WTC11 (cell line): ENCODE measurements around the gene ZNF76. TPM values are rescaled to one million over a fixed set of nuclear protein-coding genes. Genes with fewer than 3 reads are reported as not detected.

Experiments used
- ATAC-seq: fragments of 200-7000 bp; cut with Tn5 transposase; 2 replicates; pipeline ENCODE4 v1.10.0; 2021; ENCODE audit warnings: mild to moderate bottlenecking, moderate library complexity
- CTCF ChIA-PET: fragments of 300-600 bp; sonication (Branson Sonifier 250); formaldehyde crosslinking; loops from one replicate; lab custom pipeline; 2021; ENCODE audit warnings: antibody characterized with exemption; lab: Charles Lee
- POLR2A ChIA-PET: fragments of 350-600 bp; sonication (Branson Sonifier 250); formaldehyde crosslinking; loops from one replicate; lab custom pipeline; 2021; ENCODE audit warnings: antibody characterized with exemption; lab: Charles Lee
- DNase-seq: peaks from one replicate; pipeline ENCODE4 v3.0.0; 2021; ENCODE audit warnings: low spot score
- H3K27ac Mint-ChIP-seq: 2 replicates; pipeline ENCODE4 v1.8.0; 2021; ENCODE audit warnings: mixed read lengths
- H3K27me3 Mint-ChIP-seq: 2 replicates; pipeline ENCODE4 v1.8.0; 2021; ENCODE audit warnings: low read depth, mild to moderate bottlenecking, moderate library complexity, mixed read lengths
- H3K36me3 Mint-ChIP-seq: 2 replicates; pipeline ENCODE4 v1.8.0; 2021; ENCODE audit warnings: mixed read lengths
- H3K4me1 Mint-ChIP-seq: 2 replicates; pipeline ENCODE4 v1.8.0; 2022; ENCODE audit warnings: mixed read lengths
- H3K4me3 Mint-ChIP-seq: 2 replicates; pipeline ENCODE4 v1.8.0; 2021; ENCODE audit warnings: mild to moderate bottlenecking, moderate library complexity, mixed read lengths
- H3K9me3 Mint-ChIP-seq: 2 replicates; pipeline ENCODE4 v1.8.0; 2021; ENCODE audit warnings: mixed read lengths
- CBFB ChIP-seq: sonication (generic); formaldehyde crosslinking; IDR thresholded peaks from 2 replicates; pipeline ENCODE4 v1.8.1; 2022; ENCODE audit warnings: mild to moderate bottlenecking, low read depth, missing genetic modification reagents
- EMX1 ChIP-seq: fragments of 250-450 bp; sonication (Bioruptor Pico); IDR thresholded peaks from 2 replicates; pipeline ENCODE4 v1.8.0; 2021; ENCODE audit warnings: mild to moderate bottlenecking
- ETV6 ChIP-seq: sonication (generic); formaldehyde crosslinking; IDR thresholded peaks from 2 replicates; pipeline ENCODE4 v1.8.1; 2022; ENCODE audit warnings: mild to moderate bottlenecking, missing genetic modification reagents
- GTF2I ChIP-seq: fragments of 250-450 bp; sonication (Bioruptor Pico); conservative IDR thresholded peaks from 2 replicates; pipeline ENCODE4 v1.4.0; 2021; ENCODE audit warnings: mild to moderate bottlenecking
- PRRX2 ChIP-seq: fragments of 250-450 bp; sonication (Bioruptor Pico); IDR thresholded peaks from 2 replicates; pipeline ENCODE4 v1.8.0; 2021; ENCODE audit warnings: mild to moderate bottlenecking
- SMAD4 ChIP-seq: sonication (generic); formaldehyde crosslinking; IDR thresholded peaks from 2 replicates; pipeline ENCODE4 v1.8.0; 2022; ENCODE audit warnings: mild to moderate bottlenecking, missing genetic modification reagents
- TCF7 ChIP-seq: sonication (generic); formaldehyde crosslinking; IDR thresholded peaks from 2 replicates; pipeline ENCODE4 v1.8.0; 2022; ENCODE audit warnings: mild to moderate bottlenecking, low read depth, missing genetic modification reagents, moderate library complexity
- ZNF138 ChIP-seq: sonication (generic); formaldehyde crosslinking; conservative IDR thresholded peaks from 2 replicates; pipeline ENCODE4 v1.8.1; 2022; ENCODE audit warnings: mild to moderate bottlenecking, moderate library complexity, missing genetic modification reagents
- ZNF232 ChIP-seq: sonication (generic); formaldehyde crosslinking; IDR thresholded peaks from 2 replicates; pipeline ENCODE4 v1.8.0; 2022; ENCODE audit warnings: mild to moderate bottlenecking, missing genetic modification reagents
- ZNF317 ChIP-seq: sonication (generic); formaldehyde crosslinking; IDR thresholded peaks from 2 replicates; pipeline ENCODE4 v1.8.1; 2023; ENCODE audit warnings: low read depth, mild to moderate bottlenecking, moderate library complexity, missing genetic modification reagents, borderline replicate concordance
- total RNA-seq: library from RNA; stranded (reverse); gene quantifications from 3 replicates; pipeline ENCODE4 v1.2.3, GENCODE V29; 2021
- TF ChIP-seq, protein P1 (sequence below): sonication (generic); formaldehyde crosslinking; IDR thresholded peaks from 2 replicates; pipeline ENCODE4 v1.8.1; 2023; ENCODE audit warnings: mild to moderate bottlenecking, missing genetic modification reagents, moderate library complexity
- TF ChIP-seq, protein P2 (sequence below): sonication (generic); formaldehyde crosslinking; conservative IDR thresholded peaks from 2 replicates; pipeline ENCODE4 v1.8.1; 2023; ENCODE audit warnings: mild to moderate bottlenecking, low read depth, missing genetic modification reagents, moderate library complexity
- TF ChIP-seq, protein P3 (sequence below): sonication (generic); formaldehyde crosslinking; IDR thresholded peaks from 2 replicates; pipeline ENCODE4 v1.8.0; 2022; ENCODE audit warnings: mild to moderate bottlenecking, missing genetic modification reagents
- TF ChIP-seq, protein P4 (sequence below): sonication (generic); formaldehyde crosslinking; IDR thresholded peaks from 2 replicates; pipeline ENCODE4 v1.8.1; 2022; ENCODE audit warnings: low read depth, mild to moderate bottlenecking, moderate library complexity, missing genetic modification reagents, borderline replicate concordance
- TF ChIP-seq, protein P5 (sequence below): sonication (generic); formaldehyde crosslinking; IDR thresholded peaks from 2 replicates; pipeline ENCODE4 v1.8.1; 2022; ENCODE audit warnings: missing genetic modification reagents, borderline replicate concordance
- TF ChIP-seq, protein P6 (sequence below): fragments of 250-450 bp; sonication (Bioruptor Pico); IDR thresholded peaks from 2 replicates; pipeline ENCODE4 v1.9.0; 2021; ENCODE audit warnings: mild to moderate bottlenecking, borderline replicate concordance
- TF ChIP-seq, protein P7 (sequence below): sonication (generic); formaldehyde crosslinking; IDR thresholded peaks from 2 replicates; pipeline ENCODE4 v1.8.0; 2022; ENCODE audit warnings: mild to moderate bottlenecking, missing genetic modification reagents
- TF ChIP-seq, protein P8 (sequence below): sonication (generic); formaldehyde crosslinking; IDR thresholded peaks from 2 replicates; pipeline ENCODE4 v1.8.0; 2023; ENCODE audit warnings: mild to moderate bottlenecking, missing genetic modification reagents

ZNF76 gene
- total RNA-seq, 1 experiment from 2014 or later: 25.8 TPM

DNA sequence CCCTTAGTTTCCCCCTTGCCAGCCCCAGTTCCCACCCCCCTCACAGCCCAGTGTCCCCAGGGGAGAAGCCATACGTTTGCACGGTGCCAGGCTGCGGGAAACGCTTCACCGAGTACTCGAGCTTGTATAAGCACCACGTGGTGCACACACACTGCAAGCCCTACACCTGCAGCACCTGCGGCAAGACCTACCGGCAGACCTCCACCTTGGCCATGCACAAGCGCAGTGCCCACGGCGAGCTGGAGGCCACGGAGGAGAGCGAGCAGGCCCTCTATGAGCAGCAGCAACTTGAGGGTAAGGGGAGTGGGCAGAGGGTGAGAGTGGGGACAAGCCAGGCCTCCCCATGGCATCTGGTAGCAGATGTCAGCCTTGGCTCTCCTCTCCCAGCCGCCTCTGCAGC, 33.0 kb downstream of the ZNF76 start (continued):
- TF ChIP-seq, protein P1, sequence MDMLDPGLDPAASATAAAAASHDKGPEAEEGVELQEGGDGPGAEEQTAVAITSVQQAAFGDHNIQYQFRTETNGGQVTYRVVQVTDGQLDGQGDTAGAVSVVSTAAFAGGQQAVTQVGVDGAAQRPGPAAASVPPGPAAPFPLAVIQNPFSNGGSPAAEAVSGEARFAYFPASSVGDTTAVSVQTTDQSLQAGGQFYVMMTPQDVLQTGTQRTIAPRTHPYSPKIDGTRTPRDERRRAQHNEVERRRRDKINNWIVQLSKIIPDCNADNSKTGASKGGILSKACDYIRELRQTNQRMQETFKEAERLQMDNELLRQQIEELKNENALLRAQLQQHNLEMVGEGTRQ (CRISPR knock-in tag): no peak
- TF ChIP-seq, protein P2, sequence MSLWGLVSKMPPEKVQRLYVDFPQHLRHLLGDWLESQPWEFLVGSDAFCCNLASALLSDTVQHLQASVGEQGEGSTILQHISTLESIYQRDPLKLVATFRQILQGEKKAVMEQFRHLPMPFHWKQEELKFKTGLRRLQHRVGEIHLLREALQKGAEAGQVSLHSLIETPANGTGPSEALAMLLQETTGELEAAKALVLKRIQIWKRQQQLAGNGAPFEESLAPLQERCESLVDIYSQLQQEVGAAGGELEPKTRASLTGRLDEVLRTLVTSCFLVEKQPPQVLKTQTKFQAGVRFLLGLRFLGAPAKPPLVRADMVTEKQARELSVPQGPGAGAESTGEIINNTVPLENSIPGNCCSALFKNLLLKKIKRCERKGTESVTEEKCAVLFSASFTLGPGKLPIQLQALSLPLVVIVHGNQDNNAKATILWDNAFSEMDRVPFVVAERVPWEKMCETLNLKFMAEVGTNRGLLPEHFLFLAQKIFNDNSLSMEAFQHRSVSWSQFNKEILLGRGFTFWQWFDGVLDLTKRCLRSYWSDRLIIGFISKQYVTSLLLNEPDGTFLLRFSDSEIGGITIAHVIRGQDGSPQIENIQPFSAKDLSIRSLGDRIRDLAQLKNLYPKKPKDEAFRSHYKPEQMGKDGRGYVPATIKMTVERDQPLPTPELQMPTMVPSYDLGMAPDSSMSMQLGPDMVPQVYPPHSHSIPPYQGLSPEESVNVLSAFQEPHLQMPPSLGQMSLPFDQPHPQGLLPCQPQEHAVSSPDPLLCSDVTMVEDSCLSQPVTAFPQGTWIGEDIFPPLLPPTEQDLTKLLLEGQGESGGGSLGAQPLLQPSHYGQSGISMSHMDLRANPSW (CRISPR knock-in tag): no peak
- no peak for TF ChIP-seq CBFB

DNA sequence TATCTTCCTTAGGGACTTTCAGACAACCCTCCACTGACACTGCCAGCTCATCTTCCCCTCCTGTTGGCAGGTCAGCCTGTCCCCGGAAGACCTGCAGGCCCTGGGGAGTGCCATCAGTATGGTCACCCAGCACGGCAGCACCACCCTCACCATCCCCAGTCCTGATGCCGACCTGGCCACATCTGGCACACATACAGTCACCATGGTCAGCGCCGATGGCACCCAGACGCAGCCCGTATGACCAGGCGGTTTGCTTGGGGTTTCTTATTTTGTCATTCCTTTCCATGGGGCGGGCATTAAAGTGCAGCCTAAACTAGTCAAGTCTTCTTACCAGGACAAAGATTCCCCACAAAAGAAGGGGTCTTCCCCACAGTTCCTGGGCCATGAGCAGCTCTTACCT, 34.1 kb downstream of the ZNF76 start:
- Mint-ChIP-seq H3K4me1 (peaks cover 14% of the 10 kb centered on the region), H3K27ac (no peak overlapping the region), H3K9me3 (no peaks in the 10 kb centered on the region), H3K27me3 (peaks cover 4% of the 10 kb centered on the region; the same call in 1 of the 2 replicates), H3K4me3 (no peak overlapping the region)
- no peak for ATAC-seq
- TF ChIP-seq, protein P3, sequence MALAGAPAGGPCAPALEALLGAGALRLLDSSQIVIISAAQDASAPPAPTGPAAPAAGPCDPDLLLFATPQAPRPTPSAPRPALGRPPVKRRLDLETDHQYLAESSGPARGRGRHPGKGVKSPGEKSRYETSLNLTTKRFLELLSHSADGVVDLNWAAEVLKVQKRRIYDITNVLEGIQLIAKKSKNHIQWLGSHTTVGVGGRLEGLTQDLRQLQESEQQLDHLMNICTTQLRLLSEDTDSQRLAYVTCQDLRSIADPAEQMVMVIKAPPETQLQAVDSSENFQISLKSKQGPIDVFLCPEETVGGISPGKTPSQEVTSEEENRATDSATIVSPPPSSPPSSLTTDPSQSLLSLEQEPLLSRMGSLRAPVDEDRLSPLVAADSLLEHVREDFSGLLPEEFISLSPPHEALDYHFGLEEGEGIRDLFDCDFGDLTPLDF (CRISPR knock-in tag): no peak
- TF ChIP-seq ETV6 (CRISPR knock-in tag) (no peak), ZNF317 (CRISPR knock-in tag) (no peak), TCF7 (CRISPR knock-in tag) (no peak), PRRX2 (CRISPR knock-in tag) (no peak), GTF2I (no peak), SMAD4 (no peak), ZNF138 (no peak), EMX1 (CRISPR knock-in tag) (no peak), ZNF232 (CRISPR knock-in tag) (no peak)
- TF ChIP-seq, protein P4, sequence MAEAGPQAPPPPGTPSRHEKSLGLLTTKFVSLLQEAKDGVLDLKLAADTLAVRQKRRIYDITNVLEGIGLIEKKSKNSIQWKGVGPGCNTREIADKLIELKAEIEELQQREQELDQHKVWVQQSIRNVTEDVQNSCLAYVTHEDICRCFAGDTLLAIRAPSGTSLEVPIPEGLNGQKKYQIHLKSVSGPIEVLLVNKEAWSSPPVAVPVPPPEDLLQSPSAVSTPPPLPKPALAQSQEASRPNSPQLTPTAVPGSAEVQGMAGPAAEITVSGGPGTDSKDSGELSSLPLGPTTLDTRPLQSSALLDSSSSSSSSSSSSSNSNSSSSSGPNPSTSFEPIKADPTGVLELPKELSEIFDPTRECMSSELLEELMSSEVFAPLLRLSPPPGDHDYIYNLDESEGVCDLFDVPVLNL: no peak
- TF ChIP-seq, protein P5, sequence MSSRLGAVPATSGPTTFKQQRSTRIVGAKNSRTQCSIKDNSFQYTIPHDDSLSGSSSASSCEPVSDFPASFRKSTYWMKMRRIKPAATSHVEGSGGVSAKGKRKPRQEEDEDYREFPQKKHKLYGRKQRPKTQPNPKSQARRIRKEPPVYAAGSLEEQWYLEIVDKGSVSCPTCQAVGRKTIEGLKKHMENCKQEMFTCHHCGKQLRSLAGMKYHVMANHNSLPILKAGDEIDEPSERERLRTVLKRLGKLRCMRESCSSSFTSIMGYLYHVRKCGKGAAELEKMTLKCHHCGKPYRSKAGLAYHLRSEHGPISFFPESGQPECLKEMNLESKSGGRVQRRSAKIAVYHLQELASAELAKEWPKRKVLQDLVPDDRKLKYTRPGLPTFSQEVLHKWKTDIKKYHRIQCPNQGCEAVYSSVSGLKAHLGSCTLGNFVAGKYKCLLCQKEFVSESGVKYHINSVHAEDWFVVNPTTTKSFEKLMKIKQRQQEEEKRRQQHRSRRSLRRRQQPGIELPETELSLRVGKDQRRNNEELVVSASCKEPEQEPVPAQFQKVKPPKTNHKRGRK (CRISPR knock-in tag): no peak
- TF ChIP-seq, protein P6, sequence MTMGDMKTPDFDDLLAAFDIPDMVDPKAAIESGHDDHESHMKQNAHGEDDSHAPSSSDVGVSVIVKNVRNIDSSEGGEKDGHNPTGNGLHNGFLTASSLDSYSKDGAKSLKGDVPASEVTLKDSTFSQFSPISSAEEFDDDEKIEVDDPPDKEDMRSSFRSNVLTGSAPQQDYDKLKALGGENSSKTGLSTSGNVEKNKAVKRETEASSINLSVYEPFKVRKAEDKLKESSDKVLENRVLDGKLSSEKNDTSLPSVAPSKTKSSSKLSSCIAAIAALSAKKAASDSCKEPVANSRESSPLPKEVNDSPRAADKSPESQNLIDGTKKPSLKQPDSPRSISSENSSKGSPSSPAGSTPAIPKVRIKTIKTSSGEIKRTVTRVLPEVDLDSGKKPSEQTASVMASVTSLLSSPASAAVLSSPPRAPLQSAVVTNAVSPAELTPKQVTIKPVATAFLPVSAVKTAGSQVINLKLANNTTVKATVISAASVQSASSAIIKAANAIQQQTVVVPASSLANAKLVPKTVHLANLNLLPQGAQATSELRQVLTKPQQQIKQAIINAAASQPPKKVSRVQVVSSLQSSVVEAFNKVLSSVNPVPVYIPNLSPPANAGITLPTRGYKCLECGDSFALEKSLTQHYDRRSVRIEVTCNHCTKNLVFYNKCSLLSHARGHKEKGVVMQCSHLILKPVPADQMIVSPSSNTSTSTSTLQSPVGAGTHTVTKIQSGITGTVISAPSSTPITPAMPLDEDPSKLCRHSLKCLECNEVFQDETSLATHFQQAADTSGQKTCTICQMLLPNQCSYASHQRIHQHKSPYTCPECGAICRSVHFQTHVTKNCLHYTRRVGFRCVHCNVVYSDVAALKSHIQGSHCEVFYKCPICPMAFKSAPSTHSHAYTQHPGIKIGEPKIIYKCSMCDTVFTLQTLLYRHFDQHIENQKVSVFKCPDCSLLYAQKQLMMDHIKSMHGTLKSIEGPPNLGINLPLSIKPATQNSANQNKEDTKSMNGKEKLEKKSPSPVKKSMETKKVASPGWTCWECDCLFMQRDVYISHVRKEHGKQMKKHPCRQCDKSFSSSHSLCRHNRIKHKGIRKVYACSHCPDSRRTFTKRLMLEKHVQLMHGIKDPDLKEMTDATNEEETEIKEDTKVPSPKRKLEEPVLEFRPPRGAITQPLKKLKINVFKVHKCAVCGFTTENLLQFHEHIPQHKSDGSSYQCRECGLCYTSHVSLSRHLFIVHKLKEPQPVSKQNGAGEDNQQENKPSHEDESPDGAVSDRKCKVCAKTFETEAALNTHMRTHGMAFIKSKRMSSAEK (CRISPR knock-in tag): no peak
- TF ChIP-seq, protein P7, sequence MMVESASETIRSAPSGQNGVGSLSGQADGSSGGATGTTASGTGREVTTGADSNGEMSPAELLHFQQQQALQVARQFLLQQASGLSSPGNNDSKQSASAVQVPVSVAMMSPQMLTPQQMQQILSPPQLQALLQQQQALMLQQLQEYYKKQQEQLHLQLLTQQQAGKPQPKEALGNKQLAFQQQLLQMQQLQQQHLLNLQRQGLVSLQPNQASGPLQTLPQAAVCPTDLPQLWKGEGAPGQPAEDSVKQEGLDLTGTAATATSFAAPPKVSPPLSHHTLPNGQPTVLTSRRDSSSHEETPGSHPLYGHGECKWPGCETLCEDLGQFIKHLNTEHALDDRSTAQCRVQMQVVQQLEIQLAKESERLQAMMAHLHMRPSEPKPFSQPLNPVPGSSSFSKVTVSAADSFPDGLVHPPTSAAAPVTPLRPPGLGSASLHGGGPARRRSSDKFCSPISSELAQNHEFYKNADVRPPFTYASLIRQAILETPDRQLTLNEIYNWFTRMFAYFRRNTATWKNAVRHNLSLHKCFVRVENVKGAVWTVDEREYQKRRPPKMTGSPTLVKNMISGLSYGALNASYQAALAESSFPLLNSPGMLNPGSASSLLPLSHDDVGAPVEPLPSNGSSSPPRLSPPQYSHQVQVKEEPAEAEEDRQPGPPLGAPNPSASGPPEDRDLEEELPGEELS: no peak
- TF ChIP-seq, protein P8, sequence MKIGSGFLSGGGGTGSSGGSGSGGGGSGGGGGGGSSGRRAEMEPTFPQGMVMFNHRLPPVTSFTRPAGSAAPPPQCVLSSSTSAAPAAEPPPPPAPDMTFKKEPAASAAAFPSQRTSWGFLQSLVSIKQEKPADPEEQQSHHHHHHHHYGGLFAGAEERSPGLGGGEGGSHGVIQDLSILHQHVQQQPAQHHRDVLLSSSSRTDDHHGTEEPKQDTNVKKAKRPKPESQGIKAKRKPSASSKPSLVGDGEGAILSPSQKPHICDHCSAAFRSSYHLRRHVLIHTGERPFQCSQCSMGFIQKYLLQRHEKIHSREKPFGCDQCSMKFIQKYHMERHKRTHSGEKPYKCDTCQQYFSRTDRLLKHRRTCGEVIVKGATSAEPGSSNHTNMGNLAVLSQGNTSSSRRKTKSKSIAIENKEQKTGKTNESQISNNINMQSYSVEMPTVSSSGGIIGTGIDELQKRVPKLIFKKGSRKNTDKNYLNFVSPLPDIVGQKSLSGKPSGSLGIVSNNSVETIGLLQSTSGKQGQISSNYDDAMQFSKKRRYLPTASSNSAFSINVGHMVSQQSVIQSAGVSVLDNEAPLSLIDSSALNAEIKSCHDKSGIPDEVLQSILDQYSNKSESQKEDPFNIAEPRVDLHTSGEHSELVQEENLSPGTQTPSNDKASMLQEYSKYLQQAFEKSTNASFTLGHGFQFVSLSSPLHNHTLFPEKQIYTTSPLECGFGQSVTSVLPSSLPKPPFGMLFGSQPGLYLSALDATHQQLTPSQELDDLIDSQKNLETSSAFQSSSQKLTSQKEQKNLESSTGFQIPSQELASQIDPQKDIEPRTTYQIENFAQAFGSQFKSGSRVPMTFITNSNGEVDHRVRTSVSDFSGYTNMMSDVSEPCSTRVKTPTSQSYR (CRISPR knock-in tag): no peak
- TF ChIP-seq, all 79 proteins: peak for 0
- DNase-seq: no peak
- peaks cover 11% of the 10 kb centered on the region for H3K36me3 Mint-ChIP-seq
- ChIA-PET CTCF (interaction anchor here (0.9 to 2.2 kb wide), 11 partner anchors 9 to 229 kb away, joined by 3 to 13 read pairs (median 7); partner anchors contain the start of gene ZNF76), POLR2A (no interaction called here)
